Kidney glomerular epithelial cell (primary cell): ENCODE results near the gene PACSIN3.

Source experiments
- DNase-seq: peaks from one replicate; lab custom pipeline; 2025; lab: John Stamatoyannopoulos, UW

The PACSIN3 gene

DNA sequence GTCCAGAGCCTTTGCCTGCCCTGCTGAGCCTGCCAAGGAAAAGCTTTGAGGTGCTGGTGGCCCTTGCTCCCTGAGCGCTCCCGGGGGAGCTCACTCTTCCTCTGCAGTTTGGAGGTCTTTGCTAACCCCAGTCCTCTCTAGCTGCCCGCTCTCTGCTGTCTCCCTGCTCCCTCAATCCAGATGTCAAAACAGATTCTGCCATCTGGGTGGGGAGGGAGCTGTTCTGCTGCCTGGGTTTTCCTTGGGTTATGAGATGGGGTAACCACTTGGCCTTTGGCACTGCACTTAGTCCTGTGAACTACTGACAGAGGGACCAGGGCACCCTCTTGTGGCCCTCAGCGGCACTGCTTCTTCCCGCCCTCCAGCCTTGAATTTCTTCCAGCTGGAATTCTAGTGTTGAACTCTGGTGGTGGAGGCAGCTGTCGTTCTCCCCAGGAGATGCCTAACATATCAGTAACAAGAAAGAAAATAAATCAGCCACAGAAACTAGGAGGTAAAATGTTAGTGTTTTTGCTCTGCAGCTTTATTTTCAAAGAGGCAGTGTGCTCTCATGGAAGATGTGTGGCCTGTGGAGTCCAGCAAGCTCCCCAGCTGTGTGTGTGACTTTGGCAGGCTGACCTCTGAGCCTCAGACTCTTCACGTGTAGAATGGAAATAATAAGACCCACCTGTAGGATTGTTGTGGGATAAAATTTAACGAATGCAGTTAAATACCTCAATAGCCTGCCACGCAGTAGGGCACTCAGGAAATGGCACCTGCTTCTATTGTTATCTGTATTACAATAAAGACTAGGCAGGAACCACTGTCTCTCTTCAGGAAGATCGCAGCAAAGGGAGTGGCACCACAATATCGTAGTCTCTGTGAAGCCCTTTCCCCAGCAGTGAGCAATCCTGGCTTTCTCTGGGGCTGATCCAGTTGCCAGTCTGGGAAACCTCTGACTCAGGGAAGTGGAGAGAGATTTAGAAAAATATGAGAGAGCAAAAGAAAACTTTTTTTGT, 33.0 kb downstream of the PACSIN3 start:
- DNase-seq: peak; percentile 65

DNA sequence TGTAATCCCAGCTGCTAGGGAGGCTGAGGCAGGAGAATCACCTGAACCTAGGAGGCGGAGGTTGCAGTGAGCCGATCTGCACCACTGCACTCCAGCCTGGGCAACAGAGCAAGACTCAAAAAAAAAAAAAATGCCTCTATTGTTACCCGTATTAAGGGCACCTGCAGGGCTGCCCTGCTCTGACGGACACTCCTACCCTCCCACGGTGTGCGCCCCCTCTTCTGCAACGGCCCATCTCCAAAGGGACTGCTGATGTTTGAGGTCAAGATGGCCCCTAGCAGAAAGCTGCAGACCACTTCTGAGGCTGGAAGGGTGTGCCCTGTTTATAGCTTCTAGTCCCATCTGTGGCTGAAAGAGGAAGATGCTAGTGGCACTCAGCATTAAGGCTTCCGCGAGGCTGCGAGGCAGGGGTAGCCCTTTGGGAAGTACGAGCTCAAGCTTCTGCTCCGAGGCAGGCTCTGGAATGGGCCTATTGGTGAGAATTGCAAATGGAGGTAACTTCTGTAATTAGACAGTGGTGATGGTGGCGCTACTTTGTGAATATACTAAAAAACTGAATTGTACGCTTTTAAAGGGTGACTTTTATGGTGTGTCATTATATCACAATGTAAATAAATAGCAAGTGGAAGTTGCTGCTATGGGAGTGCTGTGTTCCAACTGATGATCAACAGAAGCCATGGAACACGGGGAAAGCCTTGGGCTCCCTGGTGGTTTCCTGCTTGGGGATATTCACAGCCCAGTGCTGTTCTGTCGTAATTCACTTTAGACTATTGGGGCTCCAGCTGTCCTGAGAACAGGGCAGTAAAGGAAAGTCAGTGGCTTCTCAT, 33.9 kb downstream of the PACSIN3 start:
- no peak for DNase-seq

- DNase-seq: no peak
These were observed 36.5 kb downstream of the PACSIN3 start for GRCh38 chr11:47149782-47150181.

GRCh38 chr11:47148903-47149531, 37.2 kb downstream of the PACSIN3 start:
- no peak for DNase-seq

GRCh38 chr11:47148270-47148669, 38.0 kb downstream of the PACSIN3 start:
- DNase-seq: no peak

GRCh38 chr11:47147681-47148080, 38.6 kb downstream of the PACSIN3 start:
- DNase-seq: no peak

DNA sequence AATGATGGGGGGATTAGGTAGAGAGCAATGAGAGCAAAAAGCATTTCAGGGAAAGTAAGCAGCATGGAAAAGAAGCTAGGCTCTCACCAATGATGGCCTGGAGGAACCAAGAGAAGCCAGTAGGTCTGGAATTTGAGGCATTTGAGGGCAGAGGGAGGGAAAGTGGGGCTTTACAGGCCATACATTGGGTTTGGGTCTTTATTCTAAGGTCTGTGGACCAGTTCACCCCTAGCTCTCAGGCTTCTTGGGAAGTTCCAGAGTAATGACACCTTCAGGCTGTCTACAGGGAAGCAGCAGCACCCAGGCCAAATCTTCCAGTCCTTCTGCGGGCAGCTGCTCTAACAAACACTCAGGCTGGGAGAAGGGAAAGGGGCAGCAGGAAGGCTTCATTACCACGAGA, 39.0 kb downstream of the PACSIN3 start:
- DNase-seq: no peak

- no peak for DNase-seq
These were observed 41.7 kb downstream of the PACSIN3 start for GRCh38 chr11:47144541-47144940.

- DNase-seq: peak; percentile 2
These were observed 42.9 kb downstream of the PACSIN3 start for GRCh38 chr11:47143322-47143721.

DNA sequence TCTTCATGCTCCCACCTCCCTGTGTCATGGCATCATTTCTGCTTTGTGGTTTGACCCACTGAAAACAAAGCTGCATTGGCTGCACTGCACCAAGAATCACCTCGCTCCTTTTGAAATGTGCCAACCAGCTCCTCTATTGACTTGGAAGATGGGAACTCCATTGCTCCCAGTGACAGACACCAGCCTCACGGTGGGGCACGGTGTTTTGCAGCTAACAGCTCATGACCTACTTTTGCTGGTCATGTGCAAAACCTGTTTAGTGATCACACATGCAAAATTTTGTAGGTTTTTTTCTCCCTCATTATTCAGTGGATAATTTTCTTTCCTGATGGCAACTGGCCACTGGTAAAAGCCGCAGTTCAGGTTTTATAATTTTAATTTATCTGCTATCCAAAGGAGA, 46.4 kb downstream of the PACSIN3 start:
- no peak for DNase-seq

GRCh38 chr11:47137476-47137875, 48.8 kb downstream of the PACSIN3 start:
- DNase-seq: no peak

GRCh38 chr11:47136921-47137320, 49.3 kb downstream of the PACSIN3 start:
- DNase-seq: no peak

DNA sequence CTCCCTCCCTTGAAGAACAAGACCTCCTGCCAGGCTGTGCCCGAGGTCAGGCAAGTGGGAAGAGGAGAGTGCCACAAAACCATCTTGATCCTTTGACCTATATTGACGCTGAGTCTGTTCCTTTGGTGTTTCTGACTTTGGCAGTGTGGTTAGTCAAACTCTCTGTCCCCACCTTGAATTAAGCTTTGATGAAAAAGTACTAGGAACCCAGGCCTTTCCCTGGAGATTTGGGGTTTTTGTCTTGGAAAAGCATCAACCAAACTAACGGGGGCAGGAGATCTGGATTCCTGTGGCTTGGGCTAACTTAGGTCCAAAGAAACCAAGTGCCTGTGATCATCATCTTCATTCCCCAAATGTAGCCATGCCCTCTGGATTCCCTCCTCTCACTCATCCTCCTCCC, 49.9 kb downstream of the PACSIN3 start:
- no peak for DNase-seq

DNA sequence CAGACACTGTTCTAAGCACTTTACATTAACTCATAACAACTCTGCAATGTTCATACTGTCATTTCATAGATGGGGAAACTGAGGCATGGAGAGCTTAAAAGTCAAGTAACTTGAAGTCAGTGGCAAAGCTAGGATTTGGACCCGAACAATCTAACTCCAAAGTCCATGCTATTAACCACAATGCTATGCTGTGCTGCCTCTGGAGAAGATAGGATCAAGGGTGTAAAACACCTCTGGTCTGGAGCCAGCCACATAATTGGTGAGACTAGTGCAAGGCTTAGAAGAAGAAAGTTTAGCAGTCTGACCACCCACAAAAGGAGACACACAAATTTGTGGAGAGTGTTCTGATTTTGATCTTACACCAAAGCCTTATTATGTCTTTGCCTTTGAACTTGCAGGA, 53.3 kb downstream of the PACSIN3 start:
- no peak for DNase-seq

- DNase-seq: no peak
These were observed 53.7 kb downstream of the PACSIN3 start for GRCh38 chr11:47132490-47132889.

GRCh38 chr11:47131136-47131535, 55.1 kb downstream of the PACSIN3 start:
- DNase-seq: no peak

GRCh38 chr11:47130543-47130942, 55.7 kb downstream of the PACSIN3 start:
- no peak for DNase-seq
